ENCODE results near the gene PLA2G15. TPM values are rescaled to one million over a fixed set of nuclear protein-coding genes. Genes with fewer than 3 reads are reported as not detected.

The PLA2G15 gene
- total and polyA plus RNA-seq, 2 of the 13 experiments (the other 11 are each of a cell fraction or from before 2014, with no cell fraction given), result 14.4 to 23.7 TPM

GRCh38 chr16:68244903-68245853 lies at the start of gene PLA2G15 (continued):
- no peak for TF ChIP-seq ZNF646 (CRISPR knock-in tag; IDR thresholded peaks at IDR 0.05)
- TF ChIP-seq RCOR2 (CRISPR knock-in tag; IDR thresholded peaks at IDR 0.05), result no peak
- TF ChIP-seq ZNF205 (CRISPR knock-in tag; IDR thresholded peaks at IDR 0.05), result peak; percentile 34; the same call in 1 of the 2 replicates
- 0 out of 2 replicates have a peak, but pooled peaks have one; percentile 68 for TF ChIP-seq BATF2 (CRISPR knock-in tag; IDR thresholded peaks at IDR 0.05)
- TF ChIP-seq MEIS2 (CRISPR knock-in tag; IDR thresholded peaks at IDR 0.05), result no peak; the same call in 1 of the 2 replicates
- TF ChIP-seq E2F1 (CRISPR knock-in tag; IDR thresholded peaks at IDR 0.05), result no peak; the same call in 1 of the 2 replicates
- TF ChIP-seq ZNF12 (CRISPR knock-in tag; IDR thresholded peaks at IDR 0.05), result 0 out of 2 replicates have a peak, but pooled peaks have one; percentile 56
- TF ChIP-seq SPEN (CRISPR knock-in tag; IDR thresholded peaks at IDR 0.05; ENCODE audit: low read depth), result peak; percentile 79
- TF ChIP-seq ZNF800 (CRISPR knock-in tag; IDR thresholded peaks at IDR 0.05), result no peak
- TF ChIP-seq ZSCAN31 (CRISPR knock-in tag; IDR thresholded peaks at IDR 0.05; ENCODE audit: low read depth), result peak; percentile 95
- TF ChIP-seq ZNF773 (CRISPR knock-in tag; IDR thresholded peaks at IDR 0.05; ENCODE audit: borderline replicate concordance), result peak; percentile 82; the same call in 1 of the 2 replicates
- peak; percentile 92 for TF ChIP-seq AGO1 (IDR thresholded peaks at IDR 0.05; ENCODE audit: low read depth, low read length, poor library complexity, severe bottlenecking)
- TF ChIP-seq ZNF160 (CRISPR knock-in tag; IDR thresholded peaks at IDR 0.05), result peak; percentile 77; the same call in 1 of the 2 replicates
- no peak for TF ChIP-seq TRIM24 (CRISPR knock-in tag; IDR thresholded peaks at IDR 0.05)
- peak; percentile 94 for TF ChIP-seq JARID2 (CRISPR knock-in tag; IDR thresholded peaks at IDR 0.05; ENCODE audit: insufficient replicate concordance)
- TF ChIP-seq KDM3A (CRISPR knock-in tag; IDR thresholded peaks at IDR 0.05; ENCODE audit: low read depth), result peak; percentile 66; the same call in 1 of the 2 replicates
- peak; percentile 83; the same call in 1 of the 2 replicates for TF ChIP-seq THAP8 (CRISPR knock-in tag; IDR thresholded peaks at IDR 0.05; ENCODE audit: borderline replicate concordance)

Data from HepG2 (cell line).